Lower leg skin (tissue), 3 donors: ENCODE results near the gene ZNF511.

Source experiments
- POLR2A ChIP-seq, 2 donors: fragments of 450-650 bp; IDR thresholded peaks; one replicate each; pipeline ENCODE4 v1.6.1; 2016 to 2017; ENCODE audit warnings: antibody characterized with exemption in 2 of 2, mild to moderate bottlenecking in 1 of 2, moderate library complexity in 1 of 2
- TF ChIP-seq, protein P1 (sequence below), 3 donors: fragments of 450-650 bp; IDR thresholded peaks; one replicate each; pipeline ENCODE4 v1.5.1; 2016; ENCODE audit warnings: antibody characterized with exemption in 3 of 3, mild to moderate bottlenecking in 3 of 3, moderate library complexity in 2 of 3

DNA sequence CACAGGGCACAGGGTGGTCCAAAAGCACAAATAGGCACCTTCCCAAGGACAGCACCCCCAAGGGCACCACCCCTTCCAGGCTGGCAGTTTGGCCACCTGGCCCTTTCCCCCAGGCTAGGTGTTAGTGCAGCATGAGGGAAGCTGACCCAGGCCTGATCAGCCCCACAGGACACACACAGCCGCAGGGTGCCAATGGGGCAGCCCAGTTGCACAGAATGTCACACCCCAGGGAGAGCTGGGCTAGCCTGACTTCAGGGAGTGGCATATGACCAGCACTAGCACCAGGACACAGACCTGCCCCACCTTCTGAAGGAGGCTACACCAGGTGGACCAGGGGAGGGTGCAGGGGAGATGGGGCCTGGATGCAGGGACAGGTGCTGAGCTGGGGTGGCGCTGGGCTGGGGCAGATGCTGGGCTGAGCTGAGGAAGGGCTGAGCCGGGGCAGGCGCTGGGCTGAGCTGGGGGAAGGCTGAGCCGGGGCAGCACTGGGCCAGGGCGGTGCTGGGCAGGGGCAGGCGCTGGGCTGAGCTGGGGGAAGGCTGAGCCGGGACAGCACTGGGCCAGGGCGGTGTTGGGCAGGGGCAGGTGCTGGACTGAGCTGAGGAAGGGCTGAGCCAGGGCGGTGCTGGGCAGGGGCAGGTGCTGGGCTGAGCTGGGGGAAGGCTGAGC, 28.2 kb upstream of the ZNF511 start:
- TF ChIP-seq, protein P1, sequence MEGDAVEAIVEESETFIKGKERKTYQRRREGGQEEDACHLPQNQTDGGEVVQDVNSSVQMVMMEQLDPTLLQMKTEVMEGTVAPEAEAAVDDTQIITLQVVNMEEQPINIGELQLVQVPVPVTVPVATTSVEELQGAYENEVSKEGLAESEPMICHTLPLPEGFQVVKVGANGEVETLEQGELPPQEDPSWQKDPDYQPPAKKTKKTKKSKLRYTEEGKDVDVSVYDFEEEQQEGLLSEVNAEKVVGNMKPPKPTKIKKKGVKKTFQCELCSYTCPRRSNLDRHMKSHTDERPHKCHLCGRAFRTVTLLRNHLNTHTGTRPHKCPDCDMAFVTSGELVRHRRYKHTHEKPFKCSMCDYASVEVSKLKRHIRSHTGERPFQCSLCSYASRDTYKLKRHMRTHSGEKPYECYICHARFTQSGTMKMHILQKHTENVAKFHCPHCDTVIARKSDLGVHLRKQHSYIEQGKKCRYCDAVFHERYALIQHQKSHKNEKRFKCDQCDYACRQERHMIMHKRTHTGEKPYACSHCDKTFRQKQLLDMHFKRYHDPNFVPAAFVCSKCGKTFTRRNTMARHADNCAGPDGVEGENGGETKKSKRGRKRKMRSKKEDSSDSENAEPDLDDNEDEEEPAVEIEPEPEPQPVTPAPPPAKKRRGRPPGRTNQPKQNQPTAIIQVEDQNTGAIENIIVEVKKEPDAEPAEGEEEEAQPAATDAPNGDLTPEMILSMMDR (IDR thresholded peaks at IDR 0.05): no peak
- no peak for TF ChIP-seq POLR2A (IDR thresholded peaks at IDR 0.05)
